H9 (cell line): ENCODE data around the gene LETM1. TPM values are rescaled to one million over a fixed set of nuclear protein-coding genes. Genes with fewer than 3 reads are reported as not detected.

Experiments used
- DNase-seq: peaks from one replicate; pipeline ENCODE4 v3.0.0-alpha.2; 2017
- H2AFZ ChIP-seq: one replicate; pipeline ENCODE4 v1.6.1; 2013; ENCODE audit warnings: mild to moderate bottlenecking, low read length, control low read depth, moderate library complexity
- H2AK5ac ChIP-seq: 2 replicates; pipeline ENCODE4 v1.6.1; 2013; ENCODE audit warnings: low read length, control low read depth, mixed read lengths; ENCODE audit not compliant: insufficient read length
- H2BK120ac ChIP-seq: one replicate; pipeline ENCODE4 v1.6.1; 2013; ENCODE audit warnings: low read depth, mild to moderate bottlenecking, low read length, control low read depth, inconsistent platforms; ENCODE audit not compliant: poor library complexity, severe bottlenecking
- H2BK12ac ChIP-seq: 2 replicates; pipeline ENCODE4 v1.6.1; 2013; ENCODE audit warnings: low read length, control low read depth, mixed read lengths, low read depth; ENCODE audit not compliant: insufficient read length
- H2BK15ac ChIP-seq: 2 replicates; pipeline ENCODE4 v1.6.1; 2013; ENCODE audit warnings: low read depth, low read length, control low read depth
- H2BK20ac ChIP-seq: one replicate; pipeline ENCODE4 v1.6.1; 2013; ENCODE audit warnings: low read depth, mild to moderate bottlenecking, low read length, control low read depth, inconsistent platforms; ENCODE audit not compliant: poor library complexity, severe bottlenecking
- H2BK5ac ChIP-seq: 2 replicates; pipeline ENCODE4 v1.6.1; 2013; ENCODE audit warnings: low read length, control low read depth, mixed read lengths; ENCODE audit not compliant: insufficient read length
- H3K14ac ChIP-seq: 2 replicates; pipeline ENCODE4 v1.6.1; 2013; ENCODE audit warnings: low read length, control low read depth; ENCODE audit not compliant: insufficient read depth
- H3K18ac ChIP-seq: 2 replicates; pipeline ENCODE4 v1.6.1; 2013; ENCODE audit warnings: low read depth, mild to moderate bottlenecking, mixed read lengths, low read length, control low read depth; ENCODE audit not compliant: insufficient read length
- H3K23ac ChIP-seq: 2 replicates; pipeline ENCODE4 v1.6.1; 2013; ENCODE audit warnings: low read length, control low read depth, mixed read lengths, low read depth; ENCODE audit not compliant: insufficient read length
- H3K23me2 ChIP-seq: 2 replicates; pipeline ENCODE4 v1.6.1; 2013; ENCODE audit warnings: low read depth, mild to moderate bottlenecking, mixed read lengths, low read length, control low read depth; ENCODE audit not compliant: insufficient read length, poor library complexity, severe bottlenecking
- H3K27ac ChIP-seq: 2 replicates; pipeline ENCODE4 v1.5.1; 2013; ENCODE audit warnings: low read length, control low read depth, mixed read lengths, low read depth; ENCODE audit not compliant: insufficient read length
- H3K27me3 ChIP-seq: 2 replicates; pipeline ENCODE4 v1.6.1; 2013; ENCODE audit warnings: low read length, control low read depth, inconsistent platforms; ENCODE audit not compliant: insufficient read depth
- H3K4ac ChIP-seq: 2 replicates; pipeline ENCODE4 v1.6.1; 2013; ENCODE audit warnings: low read depth, mild to moderate bottlenecking, control low read depth, inconsistent platforms, low read length, moderate library complexity
- H3K4me1 ChIP-seq: 2 replicates; pipeline ENCODE4 v1.6.1; 2013; ENCODE audit warnings: low read length, control low read depth, inconsistent platforms; ENCODE audit not compliant: insufficient read depth
- H3K4me2 ChIP-seq: 2 replicates; pipeline ENCODE4 v1.6.1; 2013; ENCODE audit warnings: low read length, control low read depth, mixed read lengths; ENCODE audit not compliant: insufficient read length, insufficient read depth
- H3K56ac ChIP-seq: 2 replicates; pipeline ENCODE4 v1.6.1; 2013; ENCODE audit warnings: low read depth, mild to moderate bottlenecking, mixed read lengths, low read length, control low read depth; ENCODE audit not compliant: insufficient read length
- H3K79me1 ChIP-seq: 2 replicates; pipeline ENCODE4 v1.6.1; 2013; ENCODE audit warnings: low read depth, mild to moderate bottlenecking, moderate library complexity, low read length, control low read depth, inconsistent platforms; ENCODE audit not compliant: insufficient read depth, poor library complexity, severe bottlenecking
- H3K79me2 ChIP-seq: 2 replicates; pipeline ENCODE4 v1.6.1; 2013; ENCODE audit warnings: low read length, control low read depth, inconsistent platforms; ENCODE audit not compliant: insufficient read depth
- H3K9ac ChIP-seq: 2 replicates; pipeline ENCODE4 v1.6.1; 2013; ENCODE audit warnings: low read length, control low read depth, mixed read lengths; ENCODE audit not compliant: insufficient read length; ENCODE audit errors: extremely low read depth
- H3K9me3 ChIP-seq: one replicate; pipeline ENCODE4 v1.6.1; 2013; ENCODE audit warnings: low read depth, low read length, inconsistent platforms; ENCODE audit not compliant: control insufficient read depth
- H3T11ph ChIP-seq: one replicate; pipeline ENCODE4 v1.6.1; 2013; ENCODE audit warnings: mild to moderate bottlenecking, low read length, control low read depth, inconsistent platforms
- H4K20me1 ChIP-seq: one replicate; pipeline ENCODE4 v1.6.1; 2013; ENCODE audit not compliant: control insufficient read depth, insufficient read length, insufficient read depth
- H4K5ac ChIP-seq: 2 replicates; pipeline ENCODE4 v1.6.1; 2013; ENCODE audit warnings: low read depth, mild to moderate bottlenecking, mixed read lengths, low read length, control low read depth; ENCODE audit not compliant: insufficient read length
- H4K8ac ChIP-seq: replicated peaks from 2 replicates; pipeline ENCODE4 v1.6.1; 2013; ENCODE audit warnings: low read length, control low read depth, mixed read lengths, low read depth; ENCODE audit not compliant: insufficient read length
- H4K91ac ChIP-seq: 2 replicates; pipeline ENCODE4 v1.6.1; 2013; ENCODE audit warnings: low read depth, mild to moderate bottlenecking, moderate library complexity, mixed read lengths, low read length, control low read depth; ENCODE audit not compliant: insufficient read length
- H3K27ac Mint-ChIP-seq, 3 experiments: 2 replicates in 2 of 3; 3 replicates in 1 of 3; pipeline ENCODE4 v1.8.0; 2020 to 2021; ENCODE audit warnings: mixed read lengths in 3 of 3, mild to moderate bottlenecking in 1 of 3, moderate library complexity in 1 of 3
- H3K27me3 Mint-ChIP-seq: 2 replicates; pipeline ENCODE4 v1.8.0; 2021; ENCODE audit warnings: low read depth, mild to moderate bottlenecking, moderate library complexity, mixed read lengths
- H3K36me3 Mint-ChIP-seq, 3 experiments: 2 replicates in 2 of 3; 3 replicates in 1 of 3; pipeline ENCODE4 v1.8.0; 2020 to 2021; ENCODE audit warnings: low read depth in 3 of 3, mixed read lengths in 3 of 3; ENCODE audit not compliant: insufficient read depth in 1 of 3
- H3K4me1 Mint-ChIP-seq, 2 experiments: 2 replicates each; pipeline ENCODE4 v1.8.0; 2020; ENCODE audit warnings: mixed read lengths in 2 of 2
- H3K4me3 Mint-ChIP-seq, 2 experiments: 2 replicates in 1 of 2; 3 replicates in 1 of 2; pipeline ENCODE4 v1.8.0; 2020 to 2021; ENCODE audit warnings: mild to moderate bottlenecking in 2 of 2, mixed read lengths in 2 of 2, moderate library complexity in 1 of 2
- H3K9me3 Mint-ChIP-seq, 2 experiments: 2 replicates in 1 of 2; 3 replicates in 1 of 2; pipeline ENCODE4 v1.8.0; 2020; ENCODE audit warnings: mild to moderate bottlenecking in 2 of 2, mixed read lengths in 2 of 2, moderate library complexity in 1 of 2
- CTCF ChIP-seq: fragments of 200-600 bp; sonication (generic); conservative IDR thresholded peaks from 3 replicates; pipeline ENCODE4 v1.8.0; 2021; ENCODE audit warnings: antibody characterized with exemption, mild to moderate bottlenecking
- WGBS: extraction: QIAGEN DNeasy Blood & Tissue Kit; methylation state at CpG from one replicate; pipeline ENCODE4 v1.1.7; 2013; ENCODE audit warnings: missing lambda C conversion rate, low lambda C conversion rate, mixed read lengths; ENCODE audit not compliant: insufficient read length; ENCODE audit errors: extremely low coverage; 5-methylcytosine and 5-hydroxymethylcytosine counted together
- total RNA-seq: library from RNA; stranded (reverse); gene quantifications from 2 replicates; pipeline ENCODE4 v1.2.1, GENCODE V29; 2021

LETM1 gene
- total RNA-seq, 1 experiment from 2014 or later, result 43.4 TPM

- no peaks in the 10 kb centered on the region for H3K4me1 ChIP-seq
- Mint-ChIP-seq H3K4me3 (no peak overlapping the region), H3K36me3 (peaks cover 13 to 49% (median 41%) of the 10 kb centered on the region in 3 experiments; a peak in 6 of 7 replicates)
Measured at GRCh38 chr4:1814453-1814852, 41.5 kb downstream of the LETM1 start.

More at GRCh38 chr4:1814453-1814852, 41.5 kb downstream of the LETM1 start:
- Histone ChIP-seq H4K5ac (no peak overlapping the region), H2AK5ac (no peak overlapping the region), H3K9ac (no peak overlapping the region), H3K23ac (no peak overlapping the region), H4K20me1 (no peaks in the 10 kb centered on the region), H3K4me2 (no peak overlapping the region), H2AFZ (no peak overlapping the region), H2BK20ac (no peak overlapping the region), H3K4ac (no peak overlapping the region), H2BK5ac (no peak overlapping the region), H4K8ac (no peak overlapping the region), H3K56ac (no peak overlapping the region), H3K18ac (no peak overlapping the region), H3K79me1 (no peaks in the 10 kb centered on the region), H2BK12ac (no peak overlapping the region), H2BK15ac (no peak overlapping the region), H3K14ac (no peak overlapping the region), H2BK120ac (no peak overlapping the region), H3K27ac (no peak overlapping the region), H3K79me2 (no peaks in the 10 kb centered on the region), H3K27me3 (no peaks in the 10 kb centered on the region), H4K91ac (no peak overlapping the region), H3T11ph (no peak overlapping the region), H3K9me3 (no peaks in the 10 kb centered on the region), H3K23me2 (no peaks in the 10 kb centered on the region)
- WGBS, result no CpG with 5 or more reads among the region's 8 CpGs
- H3K27ac Mint-ChIP-seq, result no peak overlapping the region
- H3K27me3 Mint-ChIP-seq, result no peaks in the 10 kb centered on the region
- H3K9me3 Mint-ChIP-seq, result no peaks in the 10 kb centered on the region
- no peak for TF ChIP-seq CTCF
- no peak for DNase-seq
- 0 out of 4 replicates have a peak, but pooled peaks cover 0 to 3% of the 10 kb centered on the region in 2 experiments for H3K4me1 Mint-ChIP-seq
